Measurements from ENCODE around the gene MTX3.

MTX3 gene

GRCh38 chr5:79990598-79991507 lies at the start of gene MTX3:
Gene MTX3, minus strand, starts transcription at chr5:79991262. Its CDS starts 24 bp downstream, at chr5:79991238.
- in situ Hi-C loops (cut with HindIII; ENCODE audit: low sequenced_read_pairs) = no loop called here

GRCh38 chr5:80039650-80040049 lies 48.6 kb upstream of the MTX3 start:
- in situ Hi-C loops (cut with HindIII; ENCODE audit: low sequenced_read_pairs) = no loop called here

GRCh38 chr5:80037366-80037765 lies 46.3 kb upstream of the MTX3 start:
- in situ Hi-C loops (cut with HindIII; ENCODE audit: low sequenced_read_pairs) = no loop called here

GRCh38 chr5:80036615-80037014 lies 45.6 kb upstream of the MTX3 start:
- in situ Hi-C loops (cut with HindIII; ENCODE audit: low sequenced_read_pairs) = no loop called here

- in situ Hi-C loops (cut with HindIII; ENCODE audit: low sequenced_read_pairs) = no loop called here
These were observed 44.8 kb upstream of the MTX3 start for GRCh38 chr5:80035839-80036238.

- in situ Hi-C loops (cut with HindIII; ENCODE audit: low sequenced_read_pairs) = no loop called here
These were observed 44.1 kb upstream of the MTX3 start, which contains the start of gene THBS4 for GRCh38 chr5:80034962-80035821. Gene THBS4, plus strand, starts transcription at chr5:80035348. Its CDS starts 190 bp downstream, at chr5:80035538.

GRCh38 chr5:80034559-80034958 lies 43.5 kb upstream of the MTX3 start:
- in situ Hi-C loops (cut with HindIII; ENCODE audit: low sequenced_read_pairs) = no loop called here

GRCh38 chr5:80033513-80033912 lies 42.5 kb upstream of the MTX3 start:
- in situ Hi-C loops (cut with HindIII; ENCODE audit: low sequenced_read_pairs) = no loop called here

- in situ Hi-C loops (cut with HindIII; ENCODE audit: low sequenced_read_pairs) = no loop called here
These were observed 40.0 kb upstream of the MTX3 start for GRCh38 chr5:80031109-80031508.

- in situ Hi-C loops (cut with HindIII; ENCODE audit: low sequenced_read_pairs) = no loop called here
These were observed 35.8 kb upstream of the MTX3 start for GRCh38 chr5:80026841-80027240.

- in situ Hi-C loops (cut with HindIII; ENCODE audit: low sequenced_read_pairs) = no loop called here
These were observed 34.0 kb upstream of the MTX3 start for GRCh38 chr5:80025069-80025468.

- in situ Hi-C loops (cut with HindIII; ENCODE audit: low sequenced_read_pairs) = no loop called here
These were observed 19.8 kb upstream of the MTX3 start for GRCh38 chr5:80010754-80011392.

GRCh38 chr5:80008995-80009765 lies 18.1 kb upstream of the MTX3 start:
- in situ Hi-C loops (cut with HindIII; ENCODE audit: low sequenced_read_pairs) = no loop called here

- in situ Hi-C loops (cut with HindIII; ENCODE audit: low sequenced_read_pairs) = no loop called here
These were observed 11.6 kb upstream of the MTX3 start for GRCh38 chr5:80002677-80003076.

GRCh38 chr5:79999722-80000121 lies 8.7 kb upstream of the MTX3 start:
- in situ Hi-C loops (cut with HindIII; ENCODE audit: low sequenced_read_pairs) = no loop called here

GRCh38 chr5:79992891-79993657 lies 2.0 kb upstream of the MTX3 start:
- in situ Hi-C loops (cut with HindIII; ENCODE audit: low sequenced_read_pairs) = no loop called here

GRCh38 chr5:79990205-79990597 lies 861 bp downstream of the MTX3 start:
- in situ Hi-C loops (cut with HindIII; ENCODE audit: low sequenced_read_pairs) = no loop called here

- in situ Hi-C loops (cut with HindIII; ENCODE audit: low sequenced_read_pairs) = no loop called here
These were observed 4.8 kb downstream of the MTX3 start for GRCh38 chr5:79986260-79986659.

GRCh38 chr5:79985288-79985687 lies 5.8 kb downstream of the MTX3 start:
- in situ Hi-C loops (cut with HindIII; ENCODE audit: low sequenced_read_pairs) = no loop called here

GRCh38 chr5:79984363-79984762 lies 6.7 kb downstream of the MTX3 start:
- in situ Hi-C loops (cut with HindIII; ENCODE audit: low sequenced_read_pairs) = no loop called here

Data from DLD1 (cell line).